Neural cell (in vitro differentiated cells): Measurements from ENCODE around the gene COL27A1. TPM values are rescaled to one million over a fixed set of nuclear protein-coding genes. Genes with fewer than 3 reads are reported as not detected.
"Not testable (repeated sequence)": the region's sequence is repeated elsewhere in the genome, so short reads cannot be mapped to it uniquely, and the experiment has no call there.

Experiments
- H2AFZ ChIP-seq: fragments of 200-600, 300-800 bp; sonication (generic), shearing (Covaris generic); 2 replicates; pipeline ENCODE4 v1.6.0; 2014; ENCODE audit warnings: low read depth, mild to moderate bottlenecking, antibody characterized with exemption, low read length, moderate library complexity
- H3F3A ChIP-seq: fragments of 200-600 bp; shearing (Covaris generic); 2 replicates; pipeline ENCODE4 v1.6.1; 2016; ENCODE audit warnings: mild to moderate bottlenecking, moderate library complexity, mixed read lengths, antibody characterized with exemption, low read length; ENCODE audit not compliant: insufficient read depth, poor library complexity, severe bottlenecking
- H3K27ac ChIP-seq: fragments of 200-600, 300-800 bp; sonication (generic), shearing (Covaris generic); 2 replicates; pipeline ENCODE4 v1.5.1; 2014; ENCODE audit warnings: mild to moderate bottlenecking, low read length, moderate library complexity
- H3K27me3 ChIP-seq: fragments of 300-800, 200-600 bp; sonication (generic), shearing (Covaris generic); 2 replicates; pipeline ENCODE4 v1.6.0; 2014; ENCODE audit warnings: mild to moderate bottlenecking, low read depth, low read length, moderate library complexity; ENCODE audit not compliant: insufficient read depth
- H3K36me3 ChIP-seq: fragments of 300-800, 200-600 bp; sonication (generic), shearing (Covaris generic); 2 replicates; pipeline ENCODE4 v1.5.1; 2014; ENCODE audit warnings: mild to moderate bottlenecking, antibody characterized with exemption, low read length, moderate library complexity; ENCODE audit not compliant: insufficient read depth
- H3K4me2 ChIP-seq: fragments of 300-800, 200-600 bp; sonication (generic), shearing (Covaris generic); 2 replicates; pipeline ENCODE4 v1.6.0; 2014; ENCODE audit warnings: mild to moderate bottlenecking, low read length
- H3K4me3 ChIP-seq: fragments of 300-800, 200-600 bp; sonication (generic), shearing (Covaris generic); 2 replicates; pipeline ENCODE4 v1.5.1; 2014; ENCODE audit warnings: mild to moderate bottlenecking, low read length, moderate library complexity
- H3K79me2 ChIP-seq: fragments of 200-600 bp; shearing (Covaris generic); replicated peaks from 2 replicates; pipeline ENCODE4 v1.6.0; 2014; ENCODE audit warnings: mild to moderate bottlenecking, low read length, moderate library complexity; ENCODE audit not compliant: insufficient read depth
- H3K9ac ChIP-seq: fragments of 300-800, 200-600 bp; sonication (generic), shearing (Covaris generic); 2 replicates; pipeline ENCODE4 v1.6.1; 2016; ENCODE audit warnings: mild to moderate bottlenecking, low read length, mixed read lengths
- H3K9me2 ChIP-seq: fragments of 200-600 bp; shearing (Covaris generic); 2 replicates; pipeline ENCODE4 v1.6.1; 2016; ENCODE audit warnings: mild to moderate bottlenecking, low read length, mixed read lengths; ENCODE audit not compliant: insufficient read depth
- H3K9me3 ChIP-seq: fragments of 200-600, 300-800 bp; sonication (generic), shearing (Covaris generic); 2 replicates; pipeline ENCODE4 v1.6.1; 2016; ENCODE audit warnings: mild to moderate bottlenecking, mixed run types, low read length, moderate library complexity, mixed read lengths
- H4K20me1 ChIP-seq: fragments of 200-600 bp; shearing (Covaris generic); 2 replicates; pipeline ENCODE4 v1.6.1; 2016; ENCODE audit warnings: mild to moderate bottlenecking, mixed run types; ENCODE audit not compliant: insufficient read depth
- EP300 ChIP-seq: fragments of 450-650 bp; conservative IDR thresholded peaks from 2 replicates; pipeline ENCODE4 v1.6.1; 2014; ENCODE audit warnings: antibody characterized with exemption, mild to moderate bottlenecking, moderate library complexity; ENCODE audit not compliant: poor library complexity, severe bottlenecking
- EZH2 ChIP-seq: fragments of 200-600, 300-800 bp; shearing (Covaris generic), sonication (generic); IDR thresholded peaks from 2 replicates; pipeline ENCODE4 v1.6.1; 2014; ENCODE audit warnings: antibody characterized with exemption, low read length, borderline replicate concordance, mild to moderate bottlenecking; ENCODE audit not compliant: insufficient read depth, poor library complexity, severe bottlenecking
- MXI1 ChIP-seq: fragments of 450-650 bp; conservative IDR thresholded peaks from 2 replicates; pipeline ENCODE4 v1.6.1; 2014; ENCODE audit warnings: antibody characterized with exemption, mild to moderate bottlenecking; ENCODE audit not compliant: poor library complexity, severe bottlenecking
- POLR2AphosphoS5 ChIP-seq: IDR thresholded peaks from 2 replicates; pipeline ENCODE4 v1.6.1; 2012
- RAD21 ChIP-seq: fragments of 450-650 bp; conservative IDR thresholded peaks from 2 replicates; pipeline ENCODE4 v1.6.1; 2014; ENCODE audit warnings: antibody characterized with exemption, mild to moderate bottlenecking, moderate library complexity
- SMC3 ChIP-seq: fragments of 450-650 bp; conservative IDR thresholded peaks from 2 replicates; pipeline ENCODE4 v1.6.1; 2014; ENCODE audit warnings: antibody characterized with exemption, mild to moderate bottlenecking, moderate library complexity; ENCODE audit not compliant: poor library complexity
- TAF1 ChIP-seq: IDR thresholded peaks from 2 replicates; pipeline ENCODE4 v1.6.1; 2012; ENCODE audit warnings: low read depth
- polyA plus RNA-seq: library from polyadenylated mRNA; depleted of rRNA; stranded (reverse); fragments of >200 nt; gene quantifications from 2 replicates; pipeline ENCODE4 v1.2.3, GENCODE V29; 2014
- TF ChIP-seq, protein P1 (sequence below): IDR thresholded peaks from 2 replicates; pipeline ENCODE4 v1.6.1; 2012; ENCODE audit warnings: borderline replicate concordance
- TF ChIP-seq, protein P2 (sequence below): fragments of 450-650 bp; IDR thresholded peaks from 2 replicates; pipeline ENCODE4 v1.5.1; 2014; ENCODE audit warnings: antibody characterized with exemption, mild to moderate bottlenecking, moderate library complexity; ENCODE audit not compliant: poor library complexity, severe bottlenecking

The COL27A1 gene
- polyA plus RNA-seq, 1 donor from 2014 or later = 0.25 TPM

- H2AFZ ChIP-seq = no peak overlapping the region
- H3K79me2 ChIP-seq = no peaks in the 10 kb centered on the region
- no peak overlapping the region for H3K4me2 ChIP-seq
- TF ChIP-seq EZH2 = no peak
- no peak for TF ChIP-seq RAD21
- TF ChIP-seq EP300 = no peak
- TF ChIP-seq POLR2AphosphoS5 = no peak
- TF ChIP-seq, protein P1, sequence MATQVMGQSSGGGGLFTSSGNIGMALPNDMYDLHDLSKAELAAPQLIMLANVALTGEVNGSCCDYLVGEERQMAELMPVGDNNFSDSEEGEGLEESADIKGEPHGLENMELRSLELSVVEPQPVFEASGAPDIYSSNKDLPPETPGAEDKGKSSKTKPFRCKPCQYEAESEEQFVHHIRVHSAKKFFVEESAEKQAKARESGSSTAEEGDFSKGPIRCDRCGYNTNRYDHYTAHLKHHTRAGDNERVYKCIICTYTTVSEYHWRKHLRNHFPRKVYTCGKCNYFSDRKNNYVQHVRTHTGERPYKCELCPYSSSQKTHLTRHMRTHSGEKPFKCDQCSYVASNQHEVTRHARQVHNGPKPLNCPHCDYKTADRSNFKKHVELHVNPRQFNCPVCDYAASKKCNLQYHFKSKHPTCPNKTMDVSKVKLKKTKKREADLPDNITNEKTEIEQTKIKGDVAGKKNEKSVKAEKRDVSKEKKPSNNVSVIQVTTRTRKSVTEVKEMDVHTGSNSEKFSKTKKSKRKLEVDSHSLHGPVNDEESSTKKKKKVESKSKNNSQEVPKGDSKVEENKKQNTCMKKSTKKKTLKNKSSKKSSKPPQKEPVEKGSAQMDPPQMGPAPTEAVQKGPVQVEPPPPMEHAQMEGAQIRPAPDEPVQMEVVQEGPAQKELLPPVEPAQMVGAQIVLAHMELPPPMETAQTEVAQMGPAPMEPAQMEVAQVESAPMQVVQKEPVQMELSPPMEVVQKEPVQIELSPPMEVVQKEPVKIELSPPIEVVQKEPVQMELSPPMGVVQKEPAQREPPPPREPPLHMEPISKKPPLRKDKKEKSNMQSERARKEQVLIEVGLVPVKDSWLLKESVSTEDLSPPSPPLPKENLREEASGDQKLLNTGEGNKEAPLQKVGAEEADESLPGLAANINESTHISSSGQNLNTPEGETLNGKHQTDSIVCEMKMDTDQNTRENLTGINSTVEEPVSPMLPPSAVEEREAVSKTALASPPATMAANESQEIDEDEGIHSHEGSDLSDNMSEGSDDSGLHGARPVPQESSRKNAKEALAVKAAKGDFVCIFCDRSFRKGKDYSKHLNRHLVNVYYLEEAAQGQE = no peak
- TF ChIP-seq SMC3 = no peak
- TF ChIP-seq, protein P2, sequence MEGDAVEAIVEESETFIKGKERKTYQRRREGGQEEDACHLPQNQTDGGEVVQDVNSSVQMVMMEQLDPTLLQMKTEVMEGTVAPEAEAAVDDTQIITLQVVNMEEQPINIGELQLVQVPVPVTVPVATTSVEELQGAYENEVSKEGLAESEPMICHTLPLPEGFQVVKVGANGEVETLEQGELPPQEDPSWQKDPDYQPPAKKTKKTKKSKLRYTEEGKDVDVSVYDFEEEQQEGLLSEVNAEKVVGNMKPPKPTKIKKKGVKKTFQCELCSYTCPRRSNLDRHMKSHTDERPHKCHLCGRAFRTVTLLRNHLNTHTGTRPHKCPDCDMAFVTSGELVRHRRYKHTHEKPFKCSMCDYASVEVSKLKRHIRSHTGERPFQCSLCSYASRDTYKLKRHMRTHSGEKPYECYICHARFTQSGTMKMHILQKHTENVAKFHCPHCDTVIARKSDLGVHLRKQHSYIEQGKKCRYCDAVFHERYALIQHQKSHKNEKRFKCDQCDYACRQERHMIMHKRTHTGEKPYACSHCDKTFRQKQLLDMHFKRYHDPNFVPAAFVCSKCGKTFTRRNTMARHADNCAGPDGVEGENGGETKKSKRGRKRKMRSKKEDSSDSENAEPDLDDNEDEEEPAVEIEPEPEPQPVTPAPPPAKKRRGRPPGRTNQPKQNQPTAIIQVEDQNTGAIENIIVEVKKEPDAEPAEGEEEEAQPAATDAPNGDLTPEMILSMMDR = no peak
- TF ChIP-seq MXI1 = no peak
- no peak for TF ChIP-seq TAF1
- H3K9ac ChIP-seq = no peak overlapping the region
- H3K27ac ChIP-seq = no peak overlapping the region
- no peaks in the 10 kb centered on the region for H3K9me2 ChIP-seq
- no peak overlapping the region for H3K4me3 ChIP-seq
- no peaks in the 10 kb centered on the region for H3K27me3 ChIP-seq
- H4K20me1 ChIP-seq = no peaks in the 10 kb centered on the region
- H3F3A ChIP-seq = no peaks in the 10 kb centered on the region
- no peaks in the 10 kb centered on the region for H3K9me3 ChIP-seq
- no peaks in the 10 kb centered on the region for H3K36me3 ChIP-seq
Observed at GRCh38 chr9:114321759-114322158, 166.4 kb downstream of the COL27A1 start.

- not testable (repeated sequence) for H3K27me3 ChIP-seq, H3K79me2 ChIP-seq, H3K9ac ChIP-seq, H3K9me2 ChIP-seq, H3K4me2 ChIP-seq, H3K27ac ChIP-seq, H3F3A ChIP-seq, H3K4me3 ChIP-seq, H3K9me3 ChIP-seq, H2AFZ ChIP-seq, H3K36me3 ChIP-seq, H4K20me1 ChIP-seq
Observed at GRCh38 chr9:114322160-114322818, 167.0 kb downstream of the COL27A1 start.

- not testable (repeated sequence) for H2AFZ ChIP-seq, H3K36me3 ChIP-seq, H3K4me2 ChIP-seq, H3K9ac ChIP-seq, H3K27ac ChIP-seq, H3K27me3 ChIP-seq, H3F3A ChIP-seq, H4K20me1 ChIP-seq, H3K9me3 ChIP-seq, H3K79me2 ChIP-seq, H3K9me2 ChIP-seq, H3K4me3 ChIP-seq
Observed at GRCh38 chr9:114322831-114323531, 167.6 kb downstream of the COL27A1 start, which contains the start of gene ORM1. Gene ORM1, plus strand, starts transcription at chr9:114323098. Its CDS starts 36 bp downstream, at chr9:114323134.

GRCh38 chr9:114323849-114324248, 168.5 kb downstream of the COL27A1 start:
- not testable (repeated sequence) for H3K27ac ChIP-seq, H3K9ac ChIP-seq, H3F3A ChIP-seq, H3K79me2 ChIP-seq, H3K36me3 ChIP-seq, H4K20me1 ChIP-seq, H2AFZ ChIP-seq, H3K27me3 ChIP-seq, H3K4me3 ChIP-seq, H3K9me2 ChIP-seq, H3K9me3 ChIP-seq, H3K4me2 ChIP-seq
